B cell (primary cell): ENCODE measurements around the gene SPTB.

ENCODE experiments used
- EZH2 ChIP-seq: IDR thresholded peaks from 2 replicates; pipeline ENCODE4 v1.6.1; 2012; ENCODE audit warnings: borderline replicate concordance, low read depth, mild to moderate bottlenecking, moderate library complexity, low read length; ENCODE audit not compliant: insufficient read depth, poor library complexity, severe bottlenecking
- TF ChIP-seq, protein P1 (sequence below): fragments of 200-600 bp; IDR thresholded peaks from one replicate; pipeline ENCODE4 v1.8.0; 2022; ENCODE audit warnings: antibody characterized with exemption, mild to moderate bottlenecking

DNA sequence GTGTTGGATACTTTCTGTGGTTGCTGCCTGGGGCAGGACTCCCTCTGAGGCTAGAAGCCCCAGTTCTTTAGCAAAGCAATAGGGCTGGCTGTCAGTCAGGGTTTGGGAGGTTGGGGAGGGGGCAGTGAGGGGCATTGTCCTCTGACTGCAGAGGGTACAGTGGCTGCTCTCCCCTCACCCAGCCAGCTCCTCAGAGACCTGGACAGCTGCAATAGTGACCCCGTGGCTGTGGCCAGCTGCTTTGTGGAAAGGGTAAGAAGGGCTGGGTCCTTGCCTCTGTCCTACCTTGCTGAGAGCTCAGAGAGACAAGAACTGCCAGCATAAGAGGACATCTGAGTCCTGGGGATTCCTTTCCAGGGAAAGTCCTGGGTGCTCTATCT lies 149.7 kb downstream of the SPTB start:
- TF ChIP-seq, protein P1, sequence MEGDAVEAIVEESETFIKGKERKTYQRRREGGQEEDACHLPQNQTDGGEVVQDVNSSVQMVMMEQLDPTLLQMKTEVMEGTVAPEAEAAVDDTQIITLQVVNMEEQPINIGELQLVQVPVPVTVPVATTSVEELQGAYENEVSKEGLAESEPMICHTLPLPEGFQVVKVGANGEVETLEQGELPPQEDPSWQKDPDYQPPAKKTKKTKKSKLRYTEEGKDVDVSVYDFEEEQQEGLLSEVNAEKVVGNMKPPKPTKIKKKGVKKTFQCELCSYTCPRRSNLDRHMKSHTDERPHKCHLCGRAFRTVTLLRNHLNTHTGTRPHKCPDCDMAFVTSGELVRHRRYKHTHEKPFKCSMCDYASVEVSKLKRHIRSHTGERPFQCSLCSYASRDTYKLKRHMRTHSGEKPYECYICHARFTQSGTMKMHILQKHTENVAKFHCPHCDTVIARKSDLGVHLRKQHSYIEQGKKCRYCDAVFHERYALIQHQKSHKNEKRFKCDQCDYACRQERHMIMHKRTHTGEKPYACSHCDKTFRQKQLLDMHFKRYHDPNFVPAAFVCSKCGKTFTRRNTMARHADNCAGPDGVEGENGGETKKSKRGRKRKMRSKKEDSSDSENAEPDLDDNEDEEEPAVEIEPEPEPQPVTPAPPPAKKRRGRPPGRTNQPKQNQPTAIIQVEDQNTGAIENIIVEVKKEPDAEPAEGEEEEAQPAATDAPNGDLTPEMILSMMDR, result no peak
- no peak for TF ChIP-seq EZH2
